HG03565 (cell line): ENCODE results near the gene ZSWIM1.
"Not testable (repeated sequence)": the region's sequence is repeated elsewhere in the genome, so short reads cannot be mapped to it uniquely, and the experiment has no call there.

Experiments
- ATAC-seq: cut with Tn5 transposase; IDR thresholded peaks from one replicate; pipeline ENCODE4 v1.9.1; 2021; ENCODE audit warnings: mild to moderate bottlenecking, moderate library complexity; ENCODE audit not compliant: unreplicated experiment

The ZSWIM1 gene

DNA sequence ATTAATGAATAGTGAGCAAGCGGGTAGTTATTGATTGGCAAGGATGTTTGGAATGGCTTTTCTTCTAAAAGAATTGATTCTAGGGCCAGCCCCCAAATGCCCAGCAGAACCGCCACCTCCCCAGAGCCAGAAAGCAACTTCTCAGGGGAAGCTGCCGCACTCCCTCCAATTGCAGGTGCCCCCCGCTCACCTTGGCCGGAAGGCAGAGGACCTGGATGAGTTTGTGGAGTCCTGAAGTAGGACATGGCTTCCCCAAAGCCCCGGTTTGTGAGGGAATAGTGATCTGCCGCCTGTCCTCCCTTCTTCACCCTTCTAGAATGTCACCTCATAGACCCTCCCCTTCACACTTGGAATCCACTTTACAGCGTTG is 6.3 kb downstream of the ZSWIM1 start, which contains the start of gene SPATA25:
SPATA25 (minus strand) TSS at position 277 of the 370 bp plus-strand sequence; CDS start at position 245, 32 bp downstream.
- no peak for ATAC-seq

DNA sequence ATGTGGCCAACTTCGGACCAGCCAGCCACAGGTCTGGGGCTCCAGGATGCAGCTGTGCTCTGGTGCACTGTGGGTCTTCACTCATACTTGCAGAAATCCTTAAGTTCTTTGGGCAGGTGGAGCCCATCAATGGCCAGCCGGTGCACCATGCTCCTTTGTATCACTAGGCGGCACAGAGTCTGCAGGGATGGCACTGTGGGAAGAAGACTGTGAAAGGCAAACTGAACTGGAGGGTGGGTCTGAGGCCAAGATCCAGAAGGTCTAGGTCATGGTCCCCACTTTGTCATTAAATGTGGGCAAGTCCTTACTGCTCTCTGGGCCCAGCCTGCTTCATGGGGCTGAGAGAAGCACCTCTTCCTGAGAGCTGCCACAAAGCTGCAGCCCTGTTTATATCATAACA is 7.7 kb downstream of the ZSWIM1 start:
- ATAC-seq = no peak

DNA sequence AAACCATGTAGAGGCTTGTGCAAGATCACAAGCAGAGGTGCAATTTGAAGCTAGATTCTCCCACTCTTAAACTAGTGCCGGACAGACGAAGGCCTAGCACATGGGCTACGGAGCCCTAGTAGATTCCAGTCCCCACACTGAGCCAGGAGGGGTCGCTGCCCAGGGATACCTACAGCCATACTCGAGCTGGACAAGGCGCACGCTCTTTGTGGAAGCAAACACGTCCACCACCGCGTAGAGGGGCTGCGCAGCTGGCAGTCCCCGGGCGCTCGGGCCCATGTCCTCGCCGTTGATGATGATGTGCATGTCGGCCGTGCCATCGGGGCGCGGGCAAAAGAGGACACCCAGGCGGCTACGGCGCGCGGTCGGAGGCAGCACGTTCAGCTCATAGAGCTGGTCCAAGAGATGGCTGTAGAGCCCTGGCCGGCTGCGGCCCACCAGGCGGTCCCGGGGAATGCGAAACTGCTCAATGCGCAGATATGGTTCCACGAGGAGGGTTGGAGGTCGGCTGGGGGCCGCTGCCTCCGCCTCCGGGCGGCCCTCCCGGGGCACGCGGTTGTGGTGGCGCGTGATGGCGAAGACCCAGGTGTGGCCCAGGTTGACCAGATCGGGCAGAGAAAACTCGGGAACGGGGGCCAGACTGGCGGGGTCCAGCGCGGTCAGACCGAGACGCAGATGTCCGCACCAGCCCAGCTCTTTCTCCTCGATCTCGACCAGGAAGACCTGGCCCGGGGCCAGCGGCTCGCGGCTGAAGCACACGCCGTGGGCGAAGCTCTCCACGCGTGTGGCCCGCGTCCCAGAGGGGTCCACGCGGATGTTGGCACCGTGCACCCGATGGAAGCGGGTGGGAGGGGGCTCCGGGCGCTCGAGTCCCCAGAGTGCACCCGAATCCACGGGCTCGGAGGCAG is 9.3 kb downstream of the ZSWIM1 start:
- ATAC-seq = no peak

DNA sequence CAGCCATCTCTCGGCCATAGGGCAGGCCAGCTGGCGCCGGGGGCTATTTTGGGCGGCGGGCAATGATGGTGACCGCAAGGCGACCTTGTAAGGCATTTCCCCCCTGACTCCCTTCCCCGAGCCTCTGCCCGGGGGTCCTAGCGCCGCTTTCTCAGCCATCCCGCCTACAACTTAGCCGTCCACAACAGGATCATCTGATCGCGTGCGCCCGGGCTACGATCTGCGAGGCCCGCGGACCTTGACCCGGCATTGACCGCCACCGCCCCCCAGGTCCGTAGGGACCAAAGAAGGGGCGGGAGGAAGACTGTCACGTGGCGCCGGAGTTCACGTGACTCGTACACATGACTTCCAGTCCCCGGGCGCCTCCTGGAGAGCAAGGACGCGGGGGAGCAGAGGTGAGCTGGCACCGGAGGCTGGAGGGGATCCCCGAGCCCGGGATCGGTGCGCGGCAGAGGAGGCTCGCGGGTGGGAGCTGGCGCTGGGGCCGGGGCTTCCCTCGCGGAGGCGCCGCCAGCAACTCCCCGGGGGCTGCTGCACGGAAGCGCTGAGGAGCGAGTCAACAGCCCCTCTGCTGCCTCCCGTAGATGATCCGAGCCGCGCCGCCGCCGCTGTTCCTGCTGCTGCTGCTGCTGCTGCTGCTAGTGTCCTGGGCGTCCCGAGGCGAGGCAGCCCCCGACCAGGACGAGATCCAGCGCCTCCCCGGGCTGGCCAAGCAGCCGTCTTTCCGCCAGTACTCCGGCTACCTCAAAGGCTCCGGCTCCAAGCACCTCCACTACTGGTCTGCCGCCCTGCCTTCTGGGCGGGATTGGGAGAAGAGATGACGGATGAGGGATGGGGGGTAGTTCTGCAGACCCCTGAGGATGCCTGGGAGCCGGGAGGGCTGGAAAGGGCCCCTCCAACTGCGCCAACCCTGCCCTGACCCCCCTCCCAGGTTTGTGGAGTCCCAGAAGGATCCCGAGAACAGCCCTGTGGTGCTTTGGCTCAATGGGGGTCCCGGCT is 10.3 kb downstream of the ZSWIM1 start, which contains the start of the genes CTSA and NEURL2:
CTSA (plus strand) TSS at position 351 of the 999 bp plus-strand sequence; CDS start at position 585, 234 bp downstream.
NEURL2 (minus strand) TSS at position 224 of the 999 bp plus-strand sequence; CDS start at position 7, 217 bp downstream.
- peak; percentile 58 for ATAC-seq

DNA sequence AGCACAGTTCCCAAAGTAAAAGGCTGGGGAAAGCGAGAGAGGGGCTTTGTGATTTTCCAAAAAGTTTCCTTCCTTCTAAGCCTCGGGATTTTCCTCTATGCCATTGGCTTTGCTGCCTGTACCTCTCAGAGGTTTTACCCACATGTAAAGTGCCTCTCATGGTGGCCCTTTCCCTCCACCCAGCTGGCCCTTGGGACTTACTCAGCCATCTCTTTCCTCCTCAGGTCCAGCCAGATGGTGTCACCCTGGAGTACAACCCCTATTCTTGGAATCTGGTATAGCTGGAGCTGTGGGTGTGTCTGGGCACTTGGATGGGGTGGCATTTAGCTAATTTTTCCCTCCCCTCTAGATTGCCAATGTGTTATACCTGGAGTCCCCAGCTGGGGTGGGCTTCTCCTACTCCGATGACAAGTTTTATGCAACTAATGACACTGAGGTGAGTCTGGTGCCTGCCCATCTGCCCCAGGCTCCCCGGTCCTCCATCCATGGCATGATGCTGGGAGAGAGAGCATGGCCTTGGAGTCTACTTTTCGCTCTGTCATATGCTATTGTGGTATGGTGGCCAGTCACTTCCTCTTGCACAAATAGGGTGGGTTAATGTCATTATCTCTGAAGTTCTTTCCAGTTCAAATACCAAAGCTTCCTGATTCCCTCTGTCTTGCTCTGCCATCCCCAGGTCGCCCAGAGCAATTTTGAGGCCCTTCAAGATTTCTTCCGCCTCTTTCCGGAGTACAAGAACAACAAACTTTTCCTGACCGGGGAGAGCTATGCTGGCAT is 11.2 kb downstream of the ZSWIM1 start:
- ATAC-seq = no peak

DNA sequence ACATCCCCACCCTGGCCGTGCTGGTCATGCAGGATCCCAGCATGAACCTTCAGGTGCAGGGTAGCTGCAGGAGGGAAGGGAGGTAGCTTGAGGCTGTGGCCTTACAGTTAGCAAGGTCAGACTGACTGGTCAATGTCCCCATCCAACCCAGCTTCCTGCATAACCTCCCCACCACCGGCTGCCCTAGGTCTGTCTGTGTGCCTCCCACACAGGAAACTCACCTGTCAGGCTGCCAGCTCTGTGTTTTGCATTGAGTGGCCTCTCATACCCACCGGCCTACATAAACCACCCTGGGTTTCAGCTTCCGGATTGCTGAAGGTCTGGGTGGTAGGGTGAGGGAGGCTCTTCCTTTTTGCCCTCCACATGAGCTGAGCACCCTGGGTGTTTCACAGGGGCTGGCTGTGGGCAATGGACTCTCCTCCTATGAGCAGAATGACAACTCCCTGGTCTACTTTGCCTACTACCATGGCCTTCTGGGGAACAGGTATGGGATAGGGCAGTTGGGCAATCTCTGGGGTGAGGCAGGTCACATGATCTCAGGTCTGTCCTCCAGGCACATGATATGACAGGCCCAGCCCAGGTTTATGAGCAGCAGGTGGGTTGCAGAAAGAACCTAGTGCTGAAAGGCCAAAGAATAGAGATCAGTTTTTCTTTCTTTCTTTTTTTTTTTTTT is 11.9 kb downstream of the ZSWIM1 start:
- no peak for ATAC-seq

DNA sequence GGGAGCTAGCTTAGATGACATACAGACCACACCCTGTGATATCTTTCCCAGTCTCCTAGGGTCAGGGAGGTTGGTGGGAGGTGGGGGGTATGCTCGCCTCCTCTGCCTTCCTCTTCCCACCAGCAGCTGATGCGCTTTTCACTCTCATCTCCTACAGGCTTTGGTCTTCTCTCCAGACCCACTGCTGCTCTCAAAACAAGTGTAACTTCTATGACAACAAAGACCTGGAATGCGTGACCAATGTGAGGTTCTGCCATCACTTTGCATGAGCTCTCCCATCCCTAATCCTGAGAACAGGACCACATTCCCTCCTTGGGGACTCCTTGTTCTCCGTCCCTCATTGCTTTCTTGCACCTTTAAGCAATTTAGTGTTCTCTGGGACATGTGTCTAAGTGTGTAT is 12.8 kb downstream of the ZSWIM1 start:
- no peak for ATAC-seq

DNA sequence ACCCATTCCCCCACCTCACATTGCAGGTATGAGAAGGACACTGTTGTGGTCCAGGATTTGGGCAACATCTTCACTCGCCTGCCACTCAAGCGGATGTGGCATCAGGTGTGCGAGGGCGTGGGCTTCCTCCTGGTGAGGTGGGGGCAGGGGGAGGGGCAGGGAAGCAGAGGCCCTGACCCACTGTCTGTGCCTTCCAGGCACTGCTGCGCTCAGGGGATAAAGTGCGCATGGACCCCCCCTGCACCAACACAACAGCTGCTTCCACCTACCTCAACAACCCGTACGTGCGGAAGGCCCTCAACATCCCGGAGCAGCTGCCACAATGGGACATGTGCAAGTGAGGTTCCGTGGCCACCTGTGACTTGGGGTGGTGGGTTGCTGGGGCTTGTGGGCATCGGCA is 13.8 kb downstream of the ZSWIM1 start:
- ATAC-seq = no peak

DNA sequence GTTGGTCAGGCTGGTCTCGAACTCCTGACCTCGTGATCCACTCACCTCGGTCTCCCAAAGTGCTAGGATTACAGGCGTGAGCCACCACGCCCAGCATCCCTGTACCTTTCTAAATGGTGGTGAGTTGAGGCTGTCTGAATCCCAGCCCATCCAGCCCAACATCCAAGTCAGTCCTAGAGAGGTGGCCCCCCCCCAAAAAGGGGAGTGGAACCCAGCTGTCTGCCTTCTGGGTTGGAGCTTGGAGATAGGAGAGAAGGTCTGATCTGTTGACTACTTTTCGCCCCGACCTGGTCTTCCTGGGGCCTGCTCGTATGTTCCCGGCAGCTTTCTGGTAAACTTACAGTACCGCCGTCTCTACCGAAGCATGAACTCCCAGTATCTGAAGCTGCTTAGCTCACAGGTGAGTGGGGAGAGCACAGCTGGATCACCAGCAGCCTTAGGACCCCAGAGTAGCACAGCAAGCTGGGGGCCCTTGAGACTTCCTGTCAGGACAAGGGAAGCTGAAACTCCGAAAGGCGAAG is 15.7 kb downstream of the ZSWIM1 start:
- no peak for ATAC-seq

DNA sequence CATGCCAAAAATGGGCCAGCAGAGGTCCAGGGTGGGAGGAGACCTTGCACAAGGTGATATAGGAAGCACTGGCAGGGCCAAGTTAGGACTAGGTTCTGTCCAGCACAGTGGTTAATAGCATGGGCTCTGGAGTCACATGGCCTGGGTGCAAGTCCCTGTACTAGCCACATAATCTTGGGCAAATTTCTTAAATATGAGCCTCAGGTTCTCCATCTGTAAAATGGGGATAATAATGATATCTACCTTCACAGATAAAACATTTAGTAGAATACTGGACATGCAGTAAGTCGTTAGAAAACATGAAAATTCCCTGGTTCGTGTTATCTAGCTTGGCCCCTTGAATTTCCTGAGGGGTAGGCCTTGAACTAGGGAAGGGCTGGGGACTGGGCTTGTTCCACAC is 16.3 kb downstream of the ZSWIM1 start:
- ATAC-seq = no peak

DNA sequence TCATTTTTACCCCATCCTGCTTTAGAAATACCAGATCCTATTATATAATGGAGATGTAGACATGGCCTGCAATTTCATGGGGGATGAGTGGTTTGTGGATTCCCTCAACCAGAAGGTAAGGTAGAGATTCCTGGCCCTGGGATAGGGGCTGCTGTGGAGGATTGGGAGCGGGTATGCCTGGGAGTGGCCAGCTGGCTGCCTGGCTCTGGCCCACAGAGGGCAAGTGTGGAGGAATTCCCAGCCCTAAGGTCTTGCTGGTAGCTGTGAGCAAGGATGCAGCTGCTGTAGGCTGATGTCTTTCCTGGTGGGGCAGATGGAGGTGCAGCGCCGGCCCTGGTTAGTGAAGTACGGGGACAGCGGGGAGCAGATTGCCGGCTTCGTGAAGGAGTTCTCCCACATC is 16.7 kb downstream of the ZSWIM1 start:
- no peak for ATAC-seq

DNA sequence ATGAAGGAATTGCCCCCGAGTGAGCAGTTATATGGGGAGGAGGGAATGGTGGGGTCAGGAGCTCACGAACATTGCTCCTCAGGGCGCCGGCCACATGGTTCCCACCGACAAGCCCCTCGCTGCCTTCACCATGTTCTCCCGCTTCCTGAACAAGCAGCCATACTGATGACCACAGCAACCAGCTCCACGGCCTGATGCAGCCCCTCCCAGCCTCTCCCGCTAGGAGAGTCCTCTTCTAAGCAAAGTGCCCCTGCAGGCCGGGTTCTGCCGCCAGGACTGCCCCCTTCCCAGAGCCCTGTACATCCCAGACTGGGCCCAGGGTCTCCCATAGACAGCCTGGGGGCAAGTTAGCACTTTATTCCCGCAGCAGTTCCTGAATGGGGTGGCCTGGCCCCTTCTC is 17.3 kb downstream of the ZSWIM1 start:
- no peak for ATAC-seq

DNA sequence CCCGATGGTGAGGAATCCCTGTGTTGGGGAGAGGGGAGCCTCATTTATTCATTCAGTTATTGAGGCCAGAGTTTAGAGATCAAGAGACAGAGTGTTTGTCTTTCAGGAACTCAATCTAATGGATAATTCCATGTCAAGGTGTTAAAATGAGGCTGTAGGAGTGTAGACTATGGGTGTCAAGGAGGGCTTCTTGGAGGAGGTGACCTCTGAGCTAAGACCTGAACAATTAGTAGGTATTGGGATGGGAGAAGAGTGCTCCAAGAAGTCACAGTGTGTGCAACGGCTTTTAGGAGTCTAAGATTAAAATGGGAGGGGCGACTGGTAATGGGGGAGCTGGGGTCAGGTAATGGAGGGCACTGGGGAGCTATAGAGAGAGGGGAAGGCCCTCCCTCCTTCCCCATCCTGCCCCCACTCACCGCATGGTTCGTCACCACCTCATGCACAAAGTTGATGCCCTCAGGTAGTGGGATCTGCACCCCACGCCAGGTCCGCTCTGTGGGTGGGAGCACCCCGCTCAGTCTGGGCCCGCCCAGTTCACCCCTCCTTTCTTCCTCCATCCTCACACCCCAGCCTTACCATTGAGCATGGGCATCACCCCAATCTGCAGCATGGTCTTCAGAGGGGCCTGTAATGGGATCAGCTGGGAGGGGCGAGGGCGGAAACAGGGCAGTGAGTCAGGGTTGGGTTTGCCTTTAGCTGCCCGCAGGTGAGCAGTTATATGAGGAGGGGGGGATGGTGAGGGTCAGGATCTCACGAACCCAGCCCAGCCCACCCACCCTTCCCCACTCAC is 18.2 kb downstream of the ZSWIM1 start:
- no peak for ATAC-seq

DNA sequence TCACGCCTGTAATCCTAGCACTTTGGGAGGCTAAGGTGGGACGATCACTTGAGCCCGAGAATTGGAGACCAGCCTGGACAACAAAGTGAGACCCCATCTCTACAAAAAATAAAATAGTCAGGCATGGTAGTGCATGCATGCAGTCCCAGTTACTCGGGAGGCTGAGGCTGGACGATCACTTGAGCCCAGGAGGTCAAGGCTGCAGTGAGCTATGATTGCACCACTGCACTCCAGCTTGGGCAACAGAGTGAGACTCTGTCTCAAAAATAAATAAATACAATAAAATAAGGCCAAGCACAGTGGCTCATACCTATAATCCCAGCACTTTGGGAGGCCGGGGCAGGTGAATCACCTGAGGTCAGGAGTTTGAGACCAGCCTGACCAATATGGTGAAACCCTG is 20.3 kb downstream of the ZSWIM1 start:
- ATAC-seq = not testable (repeated sequence)

DNA sequence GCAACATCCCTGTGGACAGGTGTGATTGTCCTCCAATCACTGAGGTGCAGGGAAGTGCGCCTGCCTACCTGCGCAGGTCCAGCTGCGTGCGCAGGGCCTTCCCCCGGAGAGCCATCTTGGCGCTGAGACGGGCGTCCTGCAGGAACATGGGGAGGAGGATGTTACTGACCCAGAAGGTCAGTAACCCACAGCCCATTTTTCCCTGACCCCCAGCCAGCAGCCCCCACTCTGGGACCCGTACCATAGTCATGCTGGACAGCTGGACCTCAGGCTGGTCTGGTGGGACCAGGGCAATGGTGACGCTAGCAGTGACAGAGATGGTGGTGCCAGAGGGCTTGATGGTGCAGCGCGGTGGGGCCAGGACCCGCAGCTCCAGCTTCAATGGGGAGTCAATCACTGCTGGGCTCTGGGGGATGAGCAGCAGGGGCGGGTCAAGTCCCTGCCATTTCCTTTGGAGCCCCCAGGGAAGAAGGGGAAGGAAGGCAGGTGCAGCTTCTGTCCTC is 21.2 kb downstream of the ZSWIM1 start:
- no peak for ATAC-seq

DNA sequence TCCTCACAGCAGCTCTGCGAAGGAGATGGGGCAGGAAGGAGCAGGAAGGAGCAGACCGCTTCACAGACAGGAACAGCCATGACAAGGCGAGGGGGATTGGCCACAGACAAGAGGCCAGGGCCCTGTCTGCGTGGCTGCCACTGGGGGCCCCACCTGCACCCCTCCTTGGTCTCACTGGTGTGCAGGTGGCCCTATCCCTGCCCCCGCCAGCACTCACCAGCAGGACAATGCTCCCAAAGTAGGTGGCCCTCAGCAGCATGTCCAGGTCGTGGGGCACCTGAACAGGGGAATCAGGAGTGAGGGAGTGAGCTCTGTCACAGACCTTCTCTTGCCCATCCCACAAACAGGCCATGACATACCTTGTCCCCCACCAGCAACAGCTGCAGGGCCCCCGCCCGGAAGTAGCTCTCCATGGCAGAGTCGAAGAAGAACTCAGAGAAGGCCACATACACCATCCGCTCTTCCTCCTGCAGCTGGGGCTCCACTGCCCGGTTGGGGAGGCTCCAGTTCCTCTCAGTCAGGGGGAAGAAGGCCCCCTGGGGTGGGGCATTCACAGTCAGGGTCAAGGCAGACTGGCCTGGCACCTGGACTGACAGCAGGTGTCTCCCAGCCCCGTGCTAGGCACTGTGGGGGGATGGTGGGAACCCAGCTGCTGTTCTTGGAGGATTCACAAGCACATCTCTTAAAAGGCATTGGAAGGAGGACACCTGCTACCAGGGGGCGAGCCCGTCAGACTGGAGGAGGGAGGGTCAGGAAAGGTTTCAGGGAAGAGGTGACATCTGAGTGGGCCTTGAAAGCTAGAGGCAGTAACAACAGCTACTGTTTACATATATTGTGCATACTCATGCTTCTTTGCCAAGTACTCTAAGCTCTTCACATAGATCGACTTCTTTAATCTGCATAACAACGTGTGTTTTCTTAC is 23.8 kb downstream of the ZSWIM1 start:
- ATAC-seq = no peak

DNA sequence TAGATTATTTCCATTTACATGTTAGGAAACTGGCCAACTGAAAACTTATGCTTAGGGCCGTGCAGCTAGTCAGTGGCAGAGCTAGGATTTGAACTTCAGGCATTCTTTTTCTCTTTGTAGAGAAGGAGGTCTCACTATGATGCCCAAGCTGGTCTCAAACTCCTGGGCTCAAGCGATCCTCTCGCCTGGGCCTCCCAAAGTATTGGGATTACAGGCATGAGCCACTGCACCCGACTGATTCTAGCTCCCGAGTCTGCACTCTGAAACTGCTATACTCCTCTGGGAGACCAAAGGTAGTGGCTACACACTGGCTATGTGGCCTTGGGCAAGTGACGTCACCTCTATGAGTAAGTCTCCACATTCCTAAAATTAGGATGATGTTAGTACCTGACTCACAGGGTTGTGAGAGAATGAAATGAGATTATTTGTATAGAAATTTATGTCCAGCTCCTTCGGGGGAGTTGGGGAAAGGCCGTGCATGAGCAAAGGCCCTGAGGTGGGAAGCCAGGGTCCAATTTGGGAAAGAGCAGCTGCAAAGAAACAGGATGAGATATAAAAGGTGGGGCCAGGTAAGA is 24.6 kb downstream of the ZSWIM1 start:
- no peak for ATAC-seq
